Measurements from ENCODE around the gene CCDC184.

DNA sequence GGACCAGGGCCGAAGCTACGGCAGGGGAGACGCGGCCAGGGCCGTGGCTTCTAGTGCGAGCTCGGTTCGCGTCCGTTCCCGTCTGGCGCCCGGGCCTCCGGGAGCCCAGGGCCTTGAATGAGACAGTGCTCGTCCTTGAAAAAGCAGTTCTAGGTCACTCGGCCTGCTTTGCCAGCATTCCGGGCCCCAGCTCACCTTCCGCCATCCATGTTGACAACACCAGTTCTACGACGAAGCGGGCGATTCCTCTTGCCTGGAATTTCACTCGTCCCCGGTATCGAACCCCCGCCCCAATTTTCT, 15.2 kb downstream of the CCDC184 start:
- TF ChIP-seq PRPF4 (IDR thresholded peaks at IDR 0.05; ENCODE audit: low read depth, low read length, poor library complexity, severe bottlenecking) (no peak), SAFB2 (CRISPR knock-in tag; IDR thresholded peaks at IDR 0.05; ENCODE audit: borderline replicate concordance, low read depth) (no peak), ZNF274 (CRISPR knock-in tag; IDR thresholded peaks at IDR 0.05) (no peak), RAD21 (CRISPR knock-in tag; IDR thresholded peaks at IDR 0.05) (no peak), ZMYM2 (CRISPR knock-in tag; IDR thresholded peaks at IDR 0.05) (no peak), NCOA2 (CRISPR knock-in tag; IDR thresholded peaks at IDR 0.05) (no peak), ZNF136 (CRISPR knock-in tag; IDR thresholded peaks at IDR 0.05; ENCODE audit: low read depth) (no peak), KDM5A (IDR thresholded peaks at IDR 0.05; ENCODE audit: borderline replicate concordance, low read length) (no peak), THYN1 (CRISPR knock-in tag; IDR thresholded peaks at IDR 0.05; ENCODE audit: borderline replicate concordance, low read depth) (no peak), ZBTB38 (CRISPR knock-in tag; IDR thresholded peaks at IDR 0.05) (no peak)
- TF ChIP-seq, protein P1, sequence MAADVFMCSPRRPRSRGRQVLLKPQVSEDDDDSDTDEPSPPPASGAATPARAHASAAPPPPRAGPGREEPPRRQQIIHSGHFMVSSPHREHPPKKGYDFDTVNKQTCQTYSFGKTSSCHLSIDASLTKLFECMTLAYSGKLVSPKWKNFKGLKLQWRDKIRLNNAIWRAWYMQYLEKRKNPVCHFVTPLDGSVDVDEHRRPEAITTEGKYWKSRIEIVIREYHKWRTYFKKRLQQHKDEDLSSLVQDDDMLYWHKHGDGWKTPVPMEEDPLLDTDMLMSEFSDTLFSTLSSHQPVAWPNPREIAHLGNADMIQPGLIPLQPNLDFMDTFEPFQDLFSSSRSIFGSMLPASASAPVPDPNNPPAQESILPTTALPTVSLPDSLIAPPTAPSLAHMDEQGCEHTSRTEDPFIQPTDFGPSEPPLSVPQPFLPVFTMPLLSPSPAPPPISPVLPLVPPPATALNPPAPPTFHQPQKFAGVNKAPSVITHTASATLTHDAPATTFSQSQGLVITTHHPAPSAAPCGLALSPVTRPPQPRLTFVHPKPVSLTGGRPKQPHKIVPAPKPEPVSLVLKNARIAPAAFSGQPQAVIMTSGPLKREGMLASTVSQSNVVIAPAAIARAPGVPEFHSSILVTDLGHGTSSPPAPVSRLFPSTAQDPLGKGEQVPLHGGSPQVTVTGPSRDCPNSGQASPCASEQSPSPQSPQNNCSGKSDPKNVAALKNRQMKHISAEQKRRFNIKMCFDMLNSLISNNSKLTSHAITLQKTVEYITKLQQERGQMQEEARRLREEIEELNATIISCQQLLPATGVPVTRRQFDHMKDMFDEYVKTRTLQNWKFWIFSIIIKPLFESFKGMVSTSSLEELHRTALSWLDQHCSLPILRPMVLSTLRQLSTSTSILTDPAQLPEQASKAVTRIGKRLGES (CRISPR knock-in tag; IDR thresholded peaks at IDR 0.05; ENCODE audit: borderline replicate concordance) = no peak
- TF ChIP-seq, protein P2, sequence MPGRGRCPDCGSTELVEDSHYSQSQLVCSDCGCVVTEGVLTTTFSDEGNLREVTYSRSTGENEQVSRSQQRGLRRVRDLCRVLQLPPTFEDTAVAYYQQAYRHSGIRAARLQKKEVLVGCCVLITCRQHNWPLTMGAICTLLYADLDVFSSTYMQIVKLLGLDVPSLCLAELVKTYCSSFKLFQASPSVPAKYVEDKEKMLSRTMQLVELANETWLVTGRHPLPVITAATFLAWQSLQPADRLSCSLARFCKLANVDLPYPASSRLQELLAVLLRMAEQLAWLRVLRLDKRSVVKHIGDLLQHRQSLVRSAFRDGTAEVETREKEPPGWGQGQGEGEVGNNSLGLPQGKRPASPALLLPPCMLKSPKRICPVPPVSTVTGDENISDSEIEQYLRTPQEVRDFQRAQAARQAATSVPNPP (CRISPR knock-in tag; IDR thresholded peaks at IDR 0.05) = no peak
- TF ChIP-seq, protein P3, sequence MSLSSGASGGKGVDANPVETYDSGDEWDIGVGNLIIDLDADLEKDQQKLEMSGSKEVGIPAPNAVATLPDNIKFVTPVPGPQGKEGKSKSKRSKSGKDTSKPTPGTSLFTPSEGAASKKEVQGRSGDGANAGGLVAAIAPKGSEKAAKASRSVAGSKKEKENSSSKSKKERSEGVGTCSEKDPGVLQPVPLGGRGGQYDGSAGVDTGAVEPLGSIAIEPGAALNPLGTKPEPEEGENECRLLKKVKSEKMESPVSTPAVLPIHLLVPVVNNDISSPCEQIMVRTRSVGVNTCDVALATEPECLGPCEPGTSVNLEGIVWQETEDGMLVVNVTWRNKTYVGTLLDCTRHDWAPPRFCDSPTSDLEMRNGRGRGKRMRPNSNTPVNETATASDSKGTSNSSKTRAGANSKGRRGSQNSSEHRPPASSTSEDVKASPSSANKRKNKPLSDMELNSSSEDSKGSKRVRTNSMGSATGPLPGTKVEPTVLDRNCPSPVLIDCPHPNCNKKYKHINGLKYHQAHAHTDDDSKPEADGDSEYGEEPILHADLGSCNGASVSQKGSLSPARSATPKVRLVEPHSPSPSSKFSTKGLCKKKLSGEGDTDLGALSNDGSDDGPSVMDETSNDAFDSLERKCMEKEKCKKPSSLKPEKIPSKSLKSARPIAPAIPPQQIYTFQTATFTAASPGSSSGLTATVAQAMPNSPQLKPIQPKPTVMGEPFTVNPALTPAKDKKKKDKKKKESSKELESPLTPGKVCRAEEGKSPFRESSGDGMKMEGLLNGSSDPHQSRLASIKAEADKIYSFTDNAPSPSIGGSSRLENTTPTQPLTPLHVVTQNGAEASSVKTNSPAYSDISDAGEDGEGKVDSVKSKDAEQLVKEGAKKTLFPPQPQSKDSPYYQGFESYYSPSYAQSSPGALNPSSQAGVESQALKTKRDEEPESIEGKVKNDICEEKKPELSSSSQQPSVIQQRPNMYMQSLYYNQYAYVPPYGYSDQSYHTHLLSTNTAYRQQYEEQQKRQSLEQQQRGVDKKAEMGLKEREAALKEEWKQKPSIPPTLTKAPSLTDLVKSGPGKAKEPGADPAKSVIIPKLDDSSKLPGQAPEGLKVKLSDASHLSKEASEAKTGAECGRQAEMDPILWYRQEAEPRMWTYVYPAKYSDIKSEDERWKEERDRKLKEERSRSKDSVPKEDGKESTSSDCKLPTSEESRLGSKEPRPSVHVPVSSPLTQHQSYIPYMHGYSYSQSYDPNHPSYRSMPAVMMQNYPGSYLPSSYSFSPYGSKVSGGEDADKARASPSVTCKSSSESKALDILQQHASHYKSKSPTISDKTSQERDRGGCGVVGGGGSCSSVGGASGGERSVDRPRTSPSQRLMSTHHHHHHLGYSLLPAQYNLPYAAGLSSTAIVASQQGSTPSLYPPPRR (CRISPR knock-in tag; IDR thresholded peaks at IDR 0.05; ENCODE audit: borderline replicate concordance) = no peak
- TF ChIP-seq, protein P4, sequence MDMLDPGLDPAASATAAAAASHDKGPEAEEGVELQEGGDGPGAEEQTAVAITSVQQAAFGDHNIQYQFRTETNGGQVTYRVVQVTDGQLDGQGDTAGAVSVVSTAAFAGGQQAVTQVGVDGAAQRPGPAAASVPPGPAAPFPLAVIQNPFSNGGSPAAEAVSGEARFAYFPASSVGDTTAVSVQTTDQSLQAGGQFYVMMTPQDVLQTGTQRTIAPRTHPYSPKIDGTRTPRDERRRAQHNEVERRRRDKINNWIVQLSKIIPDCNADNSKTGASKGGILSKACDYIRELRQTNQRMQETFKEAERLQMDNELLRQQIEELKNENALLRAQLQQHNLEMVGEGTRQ (IDR thresholded peaks at IDR 0.05; ENCODE audit: low read depth, low read length) = no peak
- TF ChIP-seq, protein P4 (CRISPR knock-in tag; IDR thresholded peaks at IDR 0.05; ENCODE audit: borderline replicate concordance) = no peak
